GM04504 (cell line): Measurements from ENCODE around the gene SLC35A5.
A peak's percentile ranks its signal among the peaks of the same experiment; 100 is the strongest.
"Not testable (repeated sequence)": the region's sequence is repeated elsewhere in the genome, so short reads cannot be mapped to it uniquely, and the experiment has no call there.

Experiments
- DNase-seq: peaks from one replicate; pipeline ENCODE4 v3.0.0-alpha.2; 2012; ENCODE audit warnings: low read depth

Gene SLC35A5

GRCh38 chr3:112561734-112562529, at the start of gene SLC35A5, which contains the start of gene ATG3:
Gene SLC35A5, plus strand, starts transcription at chr3:112562045. Its CDS starts 1,359 bp downstream, at chr3:112563404.
Gene ATG3, minus strand, starts transcription at chr3:112561962. Its CDS starts 434 bp downstream, at chr3:112561528.
- DNase-seq = peak; percentile 96

GRCh38 chr3:112512320-112512719, 49.5 kb upstream of the SLC35A5 start:
- no peak for DNase-seq

GRCh38 chr3:112514527-112515128, 47.2 kb upstream of the SLC35A5 start:
- DNase-seq = no peak

- not testable (repeated sequence) for DNase-seq
These were observed 42.9 kb upstream of the SLC35A5 start for GRCh38 chr3:112518970-112519369.

- DNase-seq = peak; percentile 19
These were observed 42.3 kb upstream of the SLC35A5 start for GRCh38 chr3:112519424-112520001.

GRCh38 chr3:112524127-112524526, 37.7 kb upstream of the SLC35A5 start:
- not testable (repeated sequence) for DNase-seq

GRCh38 chr3:112530573-112530972, 31.3 kb upstream of the SLC35A5 start:
- no peak for DNase-seq

- DNase-seq = peak; percentile 8
These were observed 30.5 kb upstream of the SLC35A5 start for GRCh38 chr3:112531358-112531781.

GRCh38 chr3:112539825-112540650, 21.8 kb upstream of the SLC35A5 start:
- no peak for DNase-seq

GRCh38 chr3:112546216-112546759, 15.6 kb upstream of the SLC35A5 start:
- DNase-seq = no peak

- no peak for DNase-seq
These were observed 11.0 kb upstream of the SLC35A5 start for GRCh38 chr3:112550859-112551258.

GRCh38 chr3:112555535-112556170, 6.2 kb upstream of the SLC35A5 start:
- no peak for DNase-seq

GRCh38 chr3:112557976-112558375, 3.9 kb upstream of the SLC35A5 start:
- DNase-seq = no peak

- DNase-seq = no peak
These were observed 1.5 kb upstream of the SLC35A5 start for GRCh38 chr3:112560307-112560706.

- DNase-seq = peak; percentile 67
These were observed 943 bp upstream of the SLC35A5 start for GRCh38 chr3:112560721-112561483.

GRCh38 chr3:112561484-112561733, 436 bp upstream of the SLC35A5 start:
- DNase-seq = no peak

GRCh38 chr3:112564247-112564939, 2.5 kb downstream of the SLC35A5 start:
- DNase-seq = not testable (repeated sequence)

GRCh38 chr3:112564940-112565305, 3.1 kb downstream of the SLC35A5 start:
- no peak for DNase-seq

- DNase-seq = no peak
These were observed 6.8 kb downstream of the SLC35A5 start for GRCh38 chr3:112568642-112569041.

GRCh38 chr3:112569265-112569664, 7.4 kb downstream of the SLC35A5 start:
- no peak for DNase-seq
